SK-N-SH (cell line): Measurements from ENCODE around the gene PSPC1. TPM values are rescaled to one million over a fixed set of nuclear protein-coding genes. Genes with fewer than 3 reads are reported as not detected.
"Not testable (repeated sequence)": the region's sequence is repeated elsewhere in the genome, so short reads cannot be mapped to it uniquely, and the experiment has no call there.

Experiments used
- CTCF ChIA-PET: fragments of 300-600, 350-600 bp; formaldehyde crosslinking; extraction: SDS; loops from one replicate; lab custom pipeline; 2021; lab: Yijun Ruan, JAX
- POLR2A ChIA-PET: fragments of 350-600 bp; sonication (Branson Sonifier 250); formaldehyde crosslinking; extraction: SDS; loops from one replicate; lab custom pipeline; 2020; ENCODE audit warnings: antibody characterized with exemption, inconsistent platforms; lab: Yijun Ruan, JAX
- DNase-seq: peaks from one replicate; pipeline ENCODE4 v3.0.0; 2012
- H2AFZ ChIP-seq: fragments of 200-600 bp; sonication (generic); 2 replicates; pipeline ENCODE4 v1.8.1; 2016; ENCODE audit warnings: antibody characterized with exemption, mild to moderate bottlenecking, low read depth
- H3F3A ChIP-seq: fragments of 200-600 bp; sonication (generic); replicated peaks from 2 replicates; pipeline ENCODE3; 2016; ENCODE audit warnings: antibody characterized with exemption, mild to moderate bottlenecking; ENCODE audit not compliant: insufficient read depth
- H3K27ac ChIP-seq, 2 experiments: fragments of 200-500 bp in 1 of 2; fragments of 200-600 bp in 1 of 2; sonication (Bioruptor generic) in 1 of 2; sonication (generic), shearing (Covaris generic) in 1 of 2; 2 replicates each; pipeline versions ENCODE4 v1.5.1 to v1.6.1; 2014 to 2016; ENCODE audit warnings: low read depth in 2 of 2, inconsistent platforms in 1 of 2, low read length in 1 of 2, mild to moderate bottlenecking in 1 of 2, mixed read lengths in 1 of 2
- H3K27me3 ChIP-seq: fragments of 200-600 bp; sonication (generic), shearing (Covaris generic); 2 replicates; pipeline ENCODE4 v1.6.1; 2016; ENCODE audit warnings: mixed run types; ENCODE audit not compliant: insufficient read depth
- H3K36me3 ChIP-seq, 2 experiments: fragments of 200-500 bp in 1 of 2; fragments of 200-600 bp in 1 of 2; sonication (Bioruptor generic) in 1 of 2; sonication (generic) in 1 of 2; replicated peaks in 1 of 2; 2 replicates each; pipeline versions ENCODE3 to v1.5.1; 2014 to 2016; ENCODE audit warnings: low read length in 1 of 2, mild to moderate bottlenecking in 1 of 2; ENCODE audit not compliant: insufficient read depth in 2 of 2, control insufficient read depth in 1 of 2
- H3K4me1 ChIP-seq, 2 experiments: fragments of 200-500 bp in 1 of 2; fragments of 200-600 bp in 1 of 2; sonication (Bioruptor generic) in 1 of 2; sonication (generic), shearing (Covaris generic) in 1 of 2; 2 replicates each; pipeline versions ENCODE4 v1.5.1 to v1.6.1; 2014 to 2016; ENCODE audit warnings: low read depth in 1 of 2, low read length in 1 of 2, mixed run types in 1 of 2; ENCODE audit not compliant: insufficient read depth in 2 of 2, control insufficient read depth in 1 of 2
- H3K4me2 ChIP-seq: fragments of 200-600 bp; sonication (generic), shearing (Covaris generic); 2 replicates; pipeline ENCODE4 v1.6.1; 2017; ENCODE audit warnings: mixed run types
- H3K4me3 ChIP-seq, 2 experiments: fragments of 200-500 bp in 1 of 2; fragments of 200-600 bp in 1 of 2; sonication (Bioruptor generic) in 1 of 2; sonication (generic), shearing (Covaris generic) in 1 of 2; 2 replicates each; pipeline versions ENCODE4 v1.5.1 to v1.8.1; 2014 to 2016; ENCODE audit warnings: low read depth in 2 of 2, inconsistent platforms in 1 of 2, low read length in 1 of 2, mild to moderate bottlenecking in 1 of 2, mixed read lengths in 1 of 2, moderate library complexity in 1 of 2
- H3K79me2 ChIP-seq: fragments of 200-600 bp; sonication (generic); 2 replicates; pipeline ENCODE4 v1.8.1; 2017; ENCODE audit warnings: mild to moderate bottlenecking; ENCODE audit not compliant: insufficient read depth
- H3K9ac ChIP-seq: fragments of 200-600 bp; sonication (generic); 2 replicates; pipeline ENCODE4 v1.6.1; 2017; ENCODE audit warnings: mixed run types
- H3K9me2 ChIP-seq: fragments of 200-600 bp; sonication (generic); 2 replicates; pipeline ENCODE4 v1.6.1; 2017; ENCODE audit warnings: mixed run types
- H3K9me3 ChIP-seq: fragments of 200-600 bp; sonication (generic); 2 replicates; pipeline ENCODE4 v1.6.1; 2017; ENCODE audit warnings: mixed run types, mild to moderate bottlenecking, moderate library complexity
- H4K20me1 ChIP-seq: fragments of 200-600 bp; sonication (generic); 2 replicates; pipeline ENCODE4 v1.6.1; 2017; ENCODE audit warnings: mild to moderate bottlenecking, mixed run types; ENCODE audit not compliant: insufficient read depth
- ELF1 ChIP-seq: IDR thresholded peaks from 2 replicates; pipeline ENCODE4 v1.4.0; 2012
- FOXJ3 ChIP-seq: sonication (generic); formaldehyde crosslinking; IDR thresholded peaks from 2 replicates; pipeline ENCODE4 v1.5.1; 2020; ENCODE audit warnings: mild to moderate bottlenecking, missing genetic modification reagents
- FOXM1 ChIP-seq: IDR thresholded peaks from 2 replicates; pipeline ENCODE4 v1.4.0; 2012; ENCODE audit warnings: low read depth, mild to moderate bottlenecking
- GATA2 ChIP-seq: sonication (generic); formaldehyde crosslinking; IDR thresholded peaks from 2 replicates; pipeline ENCODE4 v1.5.0; 2020; ENCODE audit warnings: mild to moderate bottlenecking, missing genetic modification reagents
- MAX ChIP-seq: IDR thresholded peaks from 2 replicates; pipeline ENCODE4 v1.4.0; 2012; ENCODE audit warnings: low read depth
- MXI1 ChIP-seq: IDR thresholded peaks from 2 replicates; pipeline ENCODE4 v1.6.1; 2012; ENCODE audit warnings: mild to moderate bottlenecking, low read depth, low read length, improper control_type of control experiment
- NRF1 ChIP-seq: IDR thresholded peaks from 2 replicates; pipeline ENCODE4 v1.6.1; 2012; ENCODE audit warnings: low read depth, mild to moderate bottlenecking, low read length
- POLR2AphosphoS5 ChIP-seq: IDR thresholded peaks from 2 replicates; pipeline ENCODE4 v1.6.1; 2012; ENCODE audit warnings: low read depth, low read length
- RXRA ChIP-seq: IDR thresholded peaks from 2 replicates; pipeline ENCODE4 v1.4.0; 2012; ENCODE audit warnings: low read depth, mild to moderate bottlenecking, borderline replicate concordance
- SMC3 ChIP-seq: IDR thresholded peaks from 2 replicates; pipeline ENCODE4 v1.6.1; 2012; ENCODE audit warnings: low read depth, low read length, improper control_type of control experiment
- TAF1 ChIP-seq: IDR thresholded peaks from 2 replicates; pipeline ENCODE4 v1.6.1; 2012; ENCODE audit warnings: low read depth, mild to moderate bottlenecking, low read length, moderate library complexity, borderline replicate concordance
- TEAD4 ChIP-seq: IDR thresholded peaks from 2 replicates; pipeline ENCODE4 v1.4.0; 2012; ENCODE audit warnings: mild to moderate bottlenecking, borderline replicate concordance; ENCODE audit not compliant: insufficient read depth
- USF1 ChIP-seq: IDR thresholded peaks from 2 replicates; pipeline ENCODE4 v1.4.0; 2012; ENCODE audit warnings: low read depth, borderline replicate concordance
- YY1 ChIP-seq: IDR thresholded peaks from 2 replicates; pipeline ENCODE4 v1.4.0; 2012; ENCODE audit warnings: low read depth, mild to moderate bottlenecking
- WGBS: methylation state at CpG from one replicate; pipeline ENCODE4 v1.1.6; 2017; ENCODE audit warnings: low lambda C conversion rate; 5-methylcytosine and 5-hydroxymethylcytosine counted together
- polyA plus RNA-seq, 3 experiments: library from polyadenylated mRNA; depleted of rRNA; stranded (reverse); fragments of >200 nt; gene quantifications; 2 replicates each; pipeline ENCODE4 v1.2.3, GENCODE V29; 2012
- TF ChIP-seq, protein P1 (sequence below): fragments of 150-350 bp; IDR thresholded peaks from 2 replicates; pipeline ENCODE4 v1.6.1; 2017; ENCODE audit warnings: antibody characterized with exemption, low read length, low read depth, borderline replicate concordance

PSPC1 gene
- polyA plus RNA-seq (2012; rRNA removed): 35.2 and 40.5 TPM in 2 replicates
- polyA plus RNA-seq (2012; cell fraction: cytosol; rRNA removed): 38.0 and 40.9 TPM in 2 replicates
- 52.1 and 60.5 TPM in 2 replicates for polyA plus RNA-seq (2012; cell fraction: nucleus; rRNA removed)

DNA sequence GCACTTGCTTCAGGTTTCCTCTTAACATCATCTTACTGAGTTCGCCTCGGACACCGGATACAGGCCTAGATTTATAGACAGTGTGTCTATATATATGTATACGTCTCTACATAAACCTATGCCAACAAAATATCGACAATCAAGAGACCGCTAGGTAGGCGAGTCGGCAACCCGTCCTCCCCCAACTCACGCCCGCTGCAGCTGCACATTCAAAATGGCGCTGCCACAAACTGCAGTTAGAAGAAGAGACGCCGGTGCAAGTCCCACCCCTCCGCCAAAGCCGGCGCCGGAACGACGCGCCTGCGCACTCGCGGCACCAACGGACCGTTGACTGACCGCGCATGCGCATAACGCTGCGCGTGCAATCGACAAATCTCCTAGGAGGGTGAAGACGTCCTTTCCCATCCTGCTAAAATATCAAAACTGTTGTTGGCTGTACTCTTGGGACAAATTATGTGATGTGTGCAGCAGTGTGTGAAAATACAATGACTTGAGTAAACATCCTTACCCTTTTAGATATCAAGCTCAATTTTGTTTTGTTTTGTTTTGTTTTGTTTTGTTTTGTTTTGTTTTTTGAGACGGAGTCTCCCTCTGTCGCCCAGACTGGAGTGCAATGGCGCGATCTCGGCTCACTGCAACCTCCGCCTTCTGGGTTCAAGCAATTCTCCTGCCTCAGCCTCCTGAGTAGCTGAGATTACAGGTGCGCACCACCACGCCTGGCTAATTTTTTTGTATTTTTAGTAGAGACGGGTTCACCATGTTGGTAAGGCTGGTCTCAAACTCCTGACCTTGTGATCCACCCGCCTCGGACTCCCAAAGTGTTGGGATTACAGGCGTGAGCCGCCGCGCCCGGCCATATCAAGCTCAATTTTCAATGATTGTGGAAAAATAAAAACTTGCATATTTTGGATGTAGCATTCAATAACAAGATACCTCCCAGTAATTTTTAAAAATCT is at the start of gene PSPC1:
Gene PSPC1, minus strand, starts transcription at position 219 of the 956 bp plus-strand sequence. Its CDS starts 188 bp downstream, at position 31.
- not testable (repeated sequence) for H4K20me1 ChIP-seq, H3K27me3 ChIP-seq, H3F3A ChIP-seq, H3K4me1 ChIP-seq, H3K9me3 ChIP-seq, H3K9me2 ChIP-seq, H3K36me3 ChIP-seq
- Histone ChIP-seq H3K4me2 (peak within 1 kb of the TSS; percentile 92), H3K4me3 (peak within 1 kb of the TSS; percentile 76 to 99), H3K79me2 (peaks cover 24% of the 10 kb centered on the region), H2AFZ (peak within 1 kb of the TSS; percentile 88), H3K9ac (peak within 1 kb of the TSS; percentile 99), H3K27ac (peak within 1 kb of the TSS; percentile 94)
- 30% methylated on average over 36 of the region's 50 CpGs for WGBS
- TF ChIP-seq SMC3 (peak; percentile 7; the same call in 1 of the 2 replicates), MAX (0 out of 2 replicates have a peak, but pooled peaks have one; percentile 54), POLR2AphosphoS5 (peak; percentile 99), TAF1 (peak; percentile 95), GATA2 (CRISPR knock-in tag) (peak; percentile 52), MXI1 (peak; percentile 74; the same call in 1 of the 2 replicates), NRF1 (peak; percentile 81), YY1 (peak; percentile 92)
- DNase-seq: peak; percentile 95
- ChIA-PET CTCF (interaction anchor here (0.7 to 1.4 kb wide), 3 partner anchors 11 to 182 kb away, joined by 3 to 4 read pairs (median 3); no protein-coding TSS in a partner anchor), POLR2A (interaction anchor here (2.3 kb wide), 1 partner anchor 81 kb away, joined by 9 read pairs; the partner anchor contains the start of gene ZMYM5)

DNA sequence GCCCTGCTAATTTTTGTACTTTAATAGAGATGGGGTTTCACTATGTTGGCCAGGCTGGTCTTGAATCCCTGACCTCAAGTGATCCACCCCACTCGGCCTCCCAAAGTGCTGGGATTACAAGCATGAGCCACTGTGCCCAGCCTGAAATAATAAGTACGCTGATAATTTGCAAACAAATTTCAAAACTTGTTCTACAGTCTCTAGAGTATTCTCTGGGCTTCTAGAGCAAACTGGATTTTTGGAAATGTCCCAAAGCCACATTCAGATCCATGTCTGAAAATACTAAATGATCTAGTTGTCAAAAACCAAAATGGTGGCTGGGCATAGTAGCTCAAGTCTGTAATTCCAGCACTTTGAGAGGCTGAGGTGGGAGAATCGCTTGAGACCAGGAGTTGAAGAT is 39.9 kb upstream of the PSPC1 start:
- 98% methylated on average over 3 of the region's 3 CpGs for WGBS
- no peaks in the 10 kb centered on the region for H3F3A ChIP-seq
- no peak overlapping the region for H3K27ac ChIP-seq
- peaks cover 16 to 59% of the 10 kb centered on the region in 2 experiments for H3K36me3 ChIP-seq
- no peaks in the 10 kb centered on the region for H3K27me3 ChIP-seq
- ChIA-PET POLR2A (no interaction called here), CTCF (no interaction called here)
- no peak for DNase-seq
- H3K9ac ChIP-seq: no peak overlapping the region
- no peaks in the 10 kb centered on the region for H3K9me3 ChIP-seq
- H2AFZ ChIP-seq: no peak overlapping the region
- H3K79me2 ChIP-seq: no peaks in the 10 kb centered on the region
- no peaks in the 10 kb centered on the region for H3K4me1 ChIP-seq
- no peak overlapping the region for H3K4me2 ChIP-seq
- H4K20me1 ChIP-seq: no peaks in the 10 kb centered on the region
- TF ChIP-seq ELF1 (no peak), POLR2AphosphoS5 (no peak), USF1 (no peak), FOXJ3 (no peak), TEAD4 (no peak), MAX (no peak), NRF1 (no peak), YY1 (no peak), FOXM1 (no peak), RXRA (no peak)
- TF ChIP-seq, protein P1, sequence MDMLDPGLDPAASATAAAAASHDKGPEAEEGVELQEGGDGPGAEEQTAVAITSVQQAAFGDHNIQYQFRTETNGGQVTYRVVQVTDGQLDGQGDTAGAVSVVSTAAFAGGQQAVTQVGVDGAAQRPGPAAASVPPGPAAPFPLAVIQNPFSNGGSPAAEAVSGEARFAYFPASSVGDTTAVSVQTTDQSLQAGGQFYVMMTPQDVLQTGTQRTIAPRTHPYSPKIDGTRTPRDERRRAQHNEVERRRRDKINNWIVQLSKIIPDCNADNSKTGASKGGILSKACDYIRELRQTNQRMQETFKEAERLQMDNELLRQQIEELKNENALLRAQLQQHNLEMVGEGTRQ: no peak
- no peak overlapping the region for H3K4me3 ChIP-seq
- no peaks in the 10 kb centered on the region for H3K9me2 ChIP-seq
